D721Med (cell line): ENCODE measurements around the gene TNRC6C.
"Not testable (repeated sequence)": the region's sequence is repeated elsewhere in the genome, so short reads cannot be mapped to it uniquely, and the experiment has no call there.

Source experiments
- DNase-seq: peaks from one replicate; pipeline ENCODE4 v3.0.0; 2011; ENCODE audit warnings: low spot score; ENCODE audit not compliant: insufficient read length
- FAIRE-seq: peaks from 2 replicates; lab custom pipeline; 2011; peaks lifted over from hg19 to GRCh38; lab: Jason Lieb, UNC
- CTCF ChIP-seq: IDR thresholded peaks from 2 replicates; pipeline ENCODE4 v1.5.1; 2012; ENCODE audit warnings: mild to moderate bottlenecking, control low read depth; ENCODE audit not compliant: insufficient read depth; ENCODE audit errors: missing control alignments

Gene TNRC6C

GRCh38 chr17:77930780-77931768 lies 27.4 kb upstream of the TNRC6C start:
- no peak for FAIRE-seq
- TF ChIP-seq CTCF, result no peak
- DNase-seq, result no peak

GRCh38 chr17:77933777-77934398 lies 24.6 kb upstream of the TNRC6C start:
- TF ChIP-seq CTCF, result no peak
- no peak for FAIRE-seq
- no peak for DNase-seq

GRCh38 chr17:77935121-77935571 lies 23.4 kb upstream of the TNRC6C start:
- DNase-seq (no peak), FAIRE-seq (no peak)
- TF ChIP-seq CTCF, result no peak

- DNase-seq, FAIRE-seq: not testable (repeated sequence)
Observed at GRCh38 chr17:77935744-77936143, 22.8 kb upstream of the TNRC6C start.

GRCh38 chr17:77936881-77937280 lies 21.6 kb upstream of the TNRC6C start:
- DNase-seq (no peak), FAIRE-seq (no peak)
- TF ChIP-seq CTCF, result no peak

- TF ChIP-seq CTCF, result no peak
- DNase-seq (no peak), FAIRE-seq (no peak)
Observed at GRCh38 chr17:77941004-77941403, 17.5 kb upstream of the TNRC6C start.

- no peak for FAIRE-seq
- DNase-seq, result no peak
Observed at GRCh38 chr17:77942112-77942988, 16.2 kb upstream of the TNRC6C start.

More at GRCh38 chr17:77942112-77942988, 16.2 kb upstream of the TNRC6C start:
- no peak for TF ChIP-seq CTCF
